Bronchial epithelial cell (primary cell): ENCODE measurements around the gene GSTO1. TPM values are rescaled to one million over a fixed set of nuclear protein-coding genes. Genes with fewer than 3 reads are reported as not detected.

Source experiments
- DNase-seq: peaks from one replicate; pipeline ENCODE4 v3.0.0-alpha.2; 2010; ENCODE audit warnings: low read depth
- FAIRE-seq: peaks from 2 replicates; lab custom pipeline; 2011; peaks lifted over from hg19 to GRCh38; lab: Jason Lieb, UNC
- H3K27me3 ChIP-seq: 2 replicates; pipeline ENCODE4 v1.5.1; 2011; ENCODE audit warnings: low read length; ENCODE audit not compliant: control insufficient read depth, insufficient read depth
- H3K36me3 ChIP-seq: 2 replicates; pipeline ENCODE4 v1.5.1; 2011; ENCODE audit warnings: low read length; ENCODE audit not compliant: control insufficient read depth, insufficient read depth
- H3K4me3 ChIP-seq: 2 replicates; pipeline ENCODE4 v1.5.1; 2011; ENCODE audit warnings: mild to moderate bottlenecking, low read depth, low read length, control low read depth
- CTCF ChIP-seq: IDR thresholded peaks from 2 replicates; pipeline ENCODE4 v1.5.1; 2011; ENCODE audit warnings: mild to moderate bottlenecking, moderate library complexity, low read length, control low read depth, inconsistent platforms; ENCODE audit not compliant: insufficient read depth, severe bottlenecking
- total RNA-seq: library from RNA; depleted of rRNA; stranded (reverse); fragments of >200 nt; gene quantifications from 2 replicates; pipeline ENCODE4 v1.2.1, GENCODE V29; 2014

Gene GSTO1
- total RNA-seq, 1 donor from 2014 or later, result 158 TPM

DNA sequence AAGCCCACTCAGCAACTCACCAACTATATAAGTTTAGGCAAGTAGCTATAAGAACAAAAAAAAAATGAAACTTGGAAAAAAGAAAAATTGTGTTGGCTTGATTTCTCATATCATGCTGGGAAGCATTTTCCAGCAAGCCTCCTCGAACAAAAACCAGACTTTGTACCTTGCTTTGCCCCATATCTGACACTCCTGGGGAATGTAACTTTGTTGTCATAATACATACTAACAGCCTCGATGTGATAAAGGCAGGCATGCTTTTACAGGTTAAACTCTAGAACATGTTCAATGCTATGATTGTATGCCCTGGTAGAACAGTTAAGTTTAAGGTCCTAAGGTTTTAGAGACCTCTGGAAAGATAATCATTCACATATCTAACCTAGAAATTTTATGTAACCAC is 34.2 kb upstream of the GSTO1 start:
- H3K4me3 ChIP-seq, result no peak overlapping the region
- FAIRE-seq (no peak), DNase-seq (no peak)
- TF ChIP-seq CTCF, result no peak
- no peaks in the 10 kb centered on the region for H3K36me3 ChIP-seq
- peaks cover 2% of the 10 kb centered on the region for H3K27me3 ChIP-seq

DNA sequence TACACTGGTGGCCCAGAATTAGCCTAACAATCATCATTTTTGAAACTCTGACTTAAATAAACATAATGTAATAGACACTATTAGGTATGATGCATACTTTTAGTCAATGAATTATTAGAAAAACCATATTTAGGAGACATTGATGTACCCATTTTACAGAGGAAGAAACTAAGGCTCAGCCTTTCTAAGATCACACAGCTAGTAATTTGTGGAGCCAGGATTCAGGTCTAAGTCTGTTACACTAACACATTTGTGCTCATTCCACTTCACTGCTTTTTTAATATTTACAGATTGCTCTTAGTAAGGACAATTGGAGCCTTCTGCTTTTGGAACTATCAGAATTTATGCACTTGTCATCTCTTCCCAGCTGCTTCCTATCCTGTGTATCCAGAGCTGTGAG is 31.4 kb upstream of the GSTO1 start:
- Histone ChIP-seq H3K27me3 (no peaks in the 10 kb centered on the region), H3K36me3 (no peaks in the 10 kb centered on the region), H3K4me3 (no peak overlapping the region)
- FAIRE-seq (no peak), DNase-seq (no peak)
- no peak for TF ChIP-seq CTCF

DNA sequence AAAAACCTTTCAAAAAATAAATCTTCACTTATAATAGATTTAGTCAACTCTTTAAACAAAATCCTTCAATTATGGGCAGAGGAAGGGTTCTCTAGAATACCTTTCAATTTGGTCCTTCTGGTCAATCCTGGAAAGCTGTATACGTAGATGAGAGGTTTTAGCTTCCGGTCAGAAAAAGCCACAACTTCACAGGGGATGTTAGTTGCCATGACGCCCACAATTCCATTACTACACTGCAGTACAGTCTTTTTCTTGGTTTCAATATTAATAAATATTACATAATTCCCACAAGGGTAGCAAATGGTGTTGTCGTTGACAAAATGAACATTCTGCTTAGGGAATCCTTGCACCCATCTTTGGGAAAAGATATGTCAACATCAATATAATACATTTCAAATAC is 24.2 kb upstream of the GSTO1 start:
- FAIRE-seq (no peak), DNase-seq (no peak)

GRCh38 chr10:104231784-104232612 is 22.7 kb upstream of the GSTO1 start, which contains the start of gene CFAP43:
Gene CFAP43, minus strand, starts transcription at chr10:104232364. Its CDS starts 118 bp downstream, at chr10:104232246.
- TF ChIP-seq CTCF, result no peak
- FAIRE-seq (peak; percentile 96), DNase-seq (peak; percentile 93)
- H3K36me3 ChIP-seq, result no peaks in the 10 kb centered on the region
- H3K27me3 ChIP-seq, result no peaks in the 10 kb centered on the region
- peak within 1 kb of the TSS; percentile 98 for H3K4me3 ChIP-seq

More for the DNA sequence above, 24.2 kb upstream of the GSTO1 start:
- Histone ChIP-seq H3K4me3 (no peak overlapping the region), H3K27me3 (no peaks in the 10 kb centered on the region), H3K36me3 (no peaks in the 10 kb centered on the region)
- no peak for TF ChIP-seq CTCF

DNA sequence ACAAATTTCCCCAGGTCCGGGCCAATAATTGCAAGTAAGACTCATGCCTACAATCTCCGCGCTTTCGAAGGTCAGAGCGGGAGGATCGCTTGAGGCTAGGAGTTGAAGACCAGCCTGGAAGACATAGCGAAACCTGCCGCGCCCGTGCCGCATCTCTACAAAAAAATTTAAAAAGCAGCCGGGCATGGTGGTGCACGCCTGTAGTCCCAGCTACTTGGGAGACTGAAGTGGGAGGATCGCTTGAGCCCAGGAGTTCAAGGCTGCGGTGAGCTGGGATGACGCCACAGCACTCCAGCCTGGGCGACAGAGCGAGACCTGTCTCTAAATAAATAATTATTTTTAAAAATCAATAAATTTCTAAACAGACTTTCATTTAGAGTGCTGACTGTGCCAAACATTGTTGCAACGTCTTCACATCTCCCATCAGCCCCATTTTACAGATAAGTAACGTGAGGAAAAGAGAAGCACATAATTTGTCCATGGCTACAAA is 22.0 kb upstream of the GSTO1 start:
- Histone ChIP-seq H3K4me3 (peak overlapping the region; percentile 98), H3K27me3 (no peaks in the 10 kb centered on the region), H3K36me3 (no peaks in the 10 kb centered on the region)
- DNase-seq (no peak), FAIRE-seq (no peak)
- TF ChIP-seq CTCF, result no peak
